ENCODE data around the gene TERF2IP. TPM values are rescaled to one million over a fixed set of nuclear protein-coding genes. Genes with fewer than 3 reads are reported as not detected.

TERF2IP gene
- total and polyA plus RNA-seq, 2 donors (not counting 1 experiment from before 2014, with no cell fraction given), result 47.5 to 54.7 TPM

- no peaks in the 10 kb centered on the region for H3K4me1 ChIP-seq (ENCODE audit: control insufficient read depth, extremely low read depth, insufficient read depth, low read length)
- H3K4me3 ChIP-seq (replicated peaks in 1 of 4; ENCODE audit: control extremely low read depth in 1 of 4, insufficient read depth in 1 of 4, low read depth in 3 of 4, low read length in 4 of 4), result no peak overlapping the region
- H3K79me2 ChIP-seq (ENCODE audit: control insufficient read depth, insufficient read depth, low read length), result no peaks in the 10 kb centered on the region
- no peak overlapping the region for H3K27ac ChIP-seq (ENCODE audit: insufficient read depth, low read length)
- no peaks in the 10 kb centered on the region for H3K9me3 ChIP-seq (ENCODE audit: control insufficient read depth, insufficient read depth, low read depth, low read length)
- no peak overlapping the region for H2AFZ ChIP-seq (ENCODE audit: low read length)
- no peak overlapping the region for H3K9ac ChIP-seq (ENCODE audit: insufficient read depth, low read length)
- peaks cover 15% of the 10 kb centered on the region for H3K36me3 ChIP-seq (ENCODE audit: control insufficient read depth, insufficient read depth, low read length)
- TF ChIP-seq, protein P1, sequence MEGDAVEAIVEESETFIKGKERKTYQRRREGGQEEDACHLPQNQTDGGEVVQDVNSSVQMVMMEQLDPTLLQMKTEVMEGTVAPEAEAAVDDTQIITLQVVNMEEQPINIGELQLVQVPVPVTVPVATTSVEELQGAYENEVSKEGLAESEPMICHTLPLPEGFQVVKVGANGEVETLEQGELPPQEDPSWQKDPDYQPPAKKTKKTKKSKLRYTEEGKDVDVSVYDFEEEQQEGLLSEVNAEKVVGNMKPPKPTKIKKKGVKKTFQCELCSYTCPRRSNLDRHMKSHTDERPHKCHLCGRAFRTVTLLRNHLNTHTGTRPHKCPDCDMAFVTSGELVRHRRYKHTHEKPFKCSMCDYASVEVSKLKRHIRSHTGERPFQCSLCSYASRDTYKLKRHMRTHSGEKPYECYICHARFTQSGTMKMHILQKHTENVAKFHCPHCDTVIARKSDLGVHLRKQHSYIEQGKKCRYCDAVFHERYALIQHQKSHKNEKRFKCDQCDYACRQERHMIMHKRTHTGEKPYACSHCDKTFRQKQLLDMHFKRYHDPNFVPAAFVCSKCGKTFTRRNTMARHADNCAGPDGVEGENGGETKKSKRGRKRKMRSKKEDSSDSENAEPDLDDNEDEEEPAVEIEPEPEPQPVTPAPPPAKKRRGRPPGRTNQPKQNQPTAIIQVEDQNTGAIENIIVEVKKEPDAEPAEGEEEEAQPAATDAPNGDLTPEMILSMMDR (conservative IDR thresholded peaks at IDR 0.05 in 1 of 2, IDR thresholded peaks at IDR 0.05 in 1 of 2; ENCODE audit: low read depth in 1 of 2, low read length in 2 of 2), result no peak
- no peak for TF ChIP-seq EZH2 (IDR thresholded peaks at IDR 0.05; ENCODE audit: low read length, missing control alignments)
- no peak overlapping the region for H3K4me2 ChIP-seq (ENCODE audit: extremely low read depth, insufficient read depth, low read length)
- no peaks in the 10 kb centered on the region for H3K27me3 ChIP-seq (ENCODE audit: control insufficient read depth, insufficient read depth, low read length)
- no peaks in the 10 kb centered on the region for H4K20me1 ChIP-seq (ENCODE audit: control insufficient read depth, extremely low read depth, insufficient read depth, low read length)
- DNase-seq (ENCODE audit: low read depth in 2 of 2), result peak in 1 of 2 donors; percentile 32
Observed at GRCh38 chr16:75627851-75628250, 19.7 kb upstream of the TERF2IP start.

DNA sequence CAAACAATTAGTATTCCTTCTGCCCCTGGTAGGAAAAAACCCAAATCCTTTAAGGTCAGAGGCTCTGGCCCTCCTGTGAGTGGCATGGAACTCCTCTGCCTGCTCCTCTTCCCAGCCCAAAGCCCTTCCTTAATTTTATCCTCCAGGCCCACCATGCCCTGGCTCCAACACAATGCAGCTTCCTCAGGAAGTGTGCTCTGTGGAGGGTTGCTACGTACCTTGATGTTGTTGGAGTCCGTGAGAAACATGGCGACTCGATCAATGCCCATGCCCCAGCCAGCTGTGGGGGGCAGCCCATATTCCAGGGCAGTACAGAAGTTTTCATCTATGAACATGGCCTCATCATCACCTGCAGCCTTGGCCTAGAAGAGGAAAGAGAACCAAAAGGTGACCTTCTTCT, 19.2 kb upstream of the TERF2IP start:
- H3K4me2 ChIP-seq (ENCODE audit: extremely low read depth, insufficient read depth, low read length), result no peak overlapping the region
- TF ChIP-seq, protein P1 (conservative IDR thresholded peaks at IDR 0.05 in 1 of 2, IDR thresholded peaks at IDR 0.05 in 1 of 2; ENCODE audit: low read depth in 1 of 2, low read length in 2 of 2), result no peak
- no peak for TF ChIP-seq EZH2 (IDR thresholded peaks at IDR 0.05; ENCODE audit: low read length, missing control alignments)

GRCh38 chr16:75629132-75629531, 18.4 kb upstream of the TERF2IP start:
- peaks cover 17% of the 10 kb centered on the region for H3K36me3 ChIP-seq (ENCODE audit: control insufficient read depth, insufficient read depth, low read length)
- H3K9ac ChIP-seq (ENCODE audit: insufficient read depth, low read length), result no peak overlapping the region
- H3K27me3 ChIP-seq (ENCODE audit: control insufficient read depth, insufficient read depth, low read length), result no peaks in the 10 kb centered on the region

More for the DNA sequence above, 19.2 kb upstream of the TERF2IP start:
- H4K20me1 ChIP-seq (ENCODE audit: control insufficient read depth, extremely low read depth, insufficient read depth, low read length), result no peaks in the 10 kb centered on the region
- H3K4me1 ChIP-seq (ENCODE audit: control insufficient read depth, extremely low read depth, insufficient read depth, low read length), result no peaks in the 10 kb centered on the region
- no peaks in the 10 kb centered on the region for H3K9me3 ChIP-seq (ENCODE audit: control insufficient read depth, insufficient read depth, low read depth, low read length)
- no peak overlapping the region for H3K4me3 ChIP-seq (replicated peaks in 1 of 4; ENCODE audit: control extremely low read depth in 1 of 4, insufficient read depth in 1 of 4, low read depth in 3 of 4, low read length in 4 of 4)
- peaks cover 15% of the 10 kb centered on the region for H3K36me3 ChIP-seq (ENCODE audit: control insufficient read depth, insufficient read depth, low read length)
- DNase-seq (ENCODE audit: low read depth in 2 of 2), result no peak
- no peaks in the 10 kb centered on the region for H3K27me3 ChIP-seq (ENCODE audit: control insufficient read depth, insufficient read depth, low read length)
- no peak overlapping the region for H2AFZ ChIP-seq (ENCODE audit: low read length)
- H3K9ac ChIP-seq (ENCODE audit: insufficient read depth, low read length), result no peak overlapping the region
- no peaks in the 10 kb centered on the region for H3K79me2 ChIP-seq (ENCODE audit: control insufficient read depth, insufficient read depth, low read length)
- H3K27ac ChIP-seq (ENCODE audit: insufficient read depth, low read length), result no peak overlapping the region

More at GRCh38 chr16:75629132-75629531, 18.4 kb upstream of the TERF2IP start:
- Histone ChIP-seq H3K4me3 (replicated peaks in 1 of 4; ENCODE audit: control extremely low read depth in 1 of 4, insufficient read depth in 1 of 4, low read depth in 3 of 4, low read length in 4 of 4) (no peak overlapping the region), H3K4me2 (ENCODE audit: extremely low read depth, insufficient read depth, low read length) (no peak overlapping the region), H3K9me3 (ENCODE audit: control insufficient read depth, insufficient read depth, low read depth, low read length) (no peaks in the 10 kb centered on the region), H4K20me1 (ENCODE audit: control insufficient read depth, extremely low read depth, insufficient read depth, low read length) (no peaks in the 10 kb centered on the region), H2AFZ (ENCODE audit: low read length) (no peak overlapping the region), H3K79me2 (ENCODE audit: control insufficient read depth, insufficient read depth, low read length) (no peaks in the 10 kb centered on the region), H3K4me1 (ENCODE audit: control insufficient read depth, extremely low read depth, insufficient read depth, low read length) (no peaks in the 10 kb centered on the region), H3K27ac (ENCODE audit: insufficient read depth, low read length) (no peak overlapping the region)
- no peak for DNase-seq (ENCODE audit: low read depth in 2 of 2)
- TF ChIP-seq, protein P1 (conservative IDR thresholded peaks at IDR 0.05 in 1 of 2, IDR thresholded peaks at IDR 0.05 in 1 of 2; ENCODE audit: low read depth in 1 of 2, low read length in 2 of 2), result no peak
- TF ChIP-seq EZH2 (IDR thresholded peaks at IDR 0.05; ENCODE audit: low read length, missing control alignments), result no peak

Measured in fibroblast of lung (primary cell).